Measurements from ENCODE around the gene PPP1R12C. TPM values are rescaled to one million over a fixed set of nuclear protein-coding genes. Genes with fewer than 3 reads are reported as not detected.
A peak's percentile ranks its signal among the peaks of the same experiment; 100 is the strongest.

The PPP1R12C gene
- total RNA-seq, 1 experiment from 2014 or later, result 110 TPM

DNA sequence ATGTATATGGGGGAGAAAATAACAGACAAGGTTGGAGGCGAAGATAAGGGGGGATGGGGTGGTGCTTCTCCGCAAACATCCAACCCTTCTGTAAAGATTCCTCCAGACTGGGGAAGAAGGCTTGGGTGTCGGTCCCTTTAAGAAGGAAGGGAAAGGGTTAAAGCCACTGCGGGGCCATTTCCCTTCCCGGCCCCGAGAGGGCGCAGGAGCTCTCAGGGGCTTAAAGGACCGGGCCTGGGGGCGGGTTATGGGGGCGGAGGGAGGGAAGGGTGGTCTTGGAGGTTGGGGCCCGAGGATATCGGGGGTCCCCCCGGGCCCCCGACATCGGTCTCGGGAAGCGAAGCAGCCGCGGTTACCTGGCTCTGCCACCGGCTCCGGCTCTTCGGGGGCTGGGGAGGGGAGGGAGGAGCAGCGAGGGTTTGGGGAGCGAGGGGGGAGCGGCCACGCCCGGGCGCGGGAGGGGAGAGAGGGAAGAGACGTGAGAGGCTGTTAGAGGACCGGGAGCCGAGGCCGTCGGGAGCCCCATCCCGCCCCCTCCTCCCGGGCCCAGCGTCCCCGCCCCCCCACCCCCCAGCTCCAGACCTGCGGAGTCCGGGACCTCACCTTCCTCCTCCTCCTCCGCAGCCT, 28.8 kb upstream of the PPP1R12C start:
- Histone ChIP-seq H3K27ac (no peak overlapping the region), H3K27me3 (ENCODE audit: insufficient read depth, low read depth) (peaks cover 4% of the 10 kb centered on the region; the same call in 1 of the 2 replicates), H3K9me3 (ENCODE audit: insufficient read depth, low read depth) (no peaks in the 10 kb centered on the region), H3K4me3 (peak overlapping the region; percentile 67), H3K4me2 (peak overlapping the region; percentile 80), H2AFZ (peak overlapping the region; percentile 85), H3K9me2 (ENCODE audit: insufficient read depth) (no peaks in the 10 kb centered on the region), H3K79me2 (ENCODE audit: low read depth) (no peaks in the 10 kb centered on the region), H4K20me1 (ENCODE audit: insufficient read depth) (no peaks in the 10 kb centered on the region), H3F3A (ENCODE audit: insufficient read depth, low read depth) (peaks cover 12% of the 10 kb centered on the region; the same call in 1 of the 2 replicates), H3K36me3 (ENCODE audit: low read depth) (no peaks in the 10 kb centered on the region), H3K4me1 (replicated peaks; ENCODE audit: insufficient read depth) (peaks cover 20% of the 10 kb centered on the region; the same call in 1 of the 2 replicates)
- ChIA-PET POLR2A (ENCODE audit: unreplicated experiment) (interaction anchor here (0.5 to 1.5 kb wide), 15 partner anchors 14 to 478 kb away, joined by 3 to 20 read pairs (median 6); partner anchors contain the start of genes HSPBP1, PPP1R12C, UBE2S and ZNF784), CTCF (interaction anchor here (0.6 to 2.9 kb wide), 13 partner anchors 10 to 716 kb away, joined by 3 to 47 read pairs (median 6); partner anchors contain the start of genes DNAAF3 and PPP6R1)
- TF ChIP-seq, protein P1, sequence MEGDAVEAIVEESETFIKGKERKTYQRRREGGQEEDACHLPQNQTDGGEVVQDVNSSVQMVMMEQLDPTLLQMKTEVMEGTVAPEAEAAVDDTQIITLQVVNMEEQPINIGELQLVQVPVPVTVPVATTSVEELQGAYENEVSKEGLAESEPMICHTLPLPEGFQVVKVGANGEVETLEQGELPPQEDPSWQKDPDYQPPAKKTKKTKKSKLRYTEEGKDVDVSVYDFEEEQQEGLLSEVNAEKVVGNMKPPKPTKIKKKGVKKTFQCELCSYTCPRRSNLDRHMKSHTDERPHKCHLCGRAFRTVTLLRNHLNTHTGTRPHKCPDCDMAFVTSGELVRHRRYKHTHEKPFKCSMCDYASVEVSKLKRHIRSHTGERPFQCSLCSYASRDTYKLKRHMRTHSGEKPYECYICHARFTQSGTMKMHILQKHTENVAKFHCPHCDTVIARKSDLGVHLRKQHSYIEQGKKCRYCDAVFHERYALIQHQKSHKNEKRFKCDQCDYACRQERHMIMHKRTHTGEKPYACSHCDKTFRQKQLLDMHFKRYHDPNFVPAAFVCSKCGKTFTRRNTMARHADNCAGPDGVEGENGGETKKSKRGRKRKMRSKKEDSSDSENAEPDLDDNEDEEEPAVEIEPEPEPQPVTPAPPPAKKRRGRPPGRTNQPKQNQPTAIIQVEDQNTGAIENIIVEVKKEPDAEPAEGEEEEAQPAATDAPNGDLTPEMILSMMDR (conservative IDR thresholded peaks at IDR 0.05), result peak; percentile 98
- no peak for TF ChIP-seq EZH2 (IDR thresholded peaks at IDR 0.05; ENCODE audit: low read depth)
- peak; percentile 59 to 83 for DNase-seq
- intact Hi-C loops (cut with micrococcal nuclease; ENCODE audit: unreplicated experiment), result loop anchor here (1.0 to 10.0 kb wide), 3 partner anchors 14 to 329 kb away; partner anchors contain the start of gene ZNF628
- BruUV-seq (replicated peaks), result no TSS peak

GRCh38 chr19:55145232-55145631, 27.8 kb upstream of the PPP1R12C start:
- Histone ChIP-seq H4K20me1 (ENCODE audit: insufficient read depth) (no peaks in the 10 kb centered on the region), H3F3A (ENCODE audit: insufficient read depth, low read depth) (peaks cover 12% of the 10 kb centered on the region; the same call in 1 of the 2 replicates), H3K4me1 (replicated peaks; ENCODE audit: insufficient read depth) (peaks cover 20% of the 10 kb centered on the region; the same call in 1 of the 2 replicates), H3K79me2 (ENCODE audit: low read depth) (no peaks in the 10 kb centered on the region), H3K36me3 (ENCODE audit: low read depth) (no peaks in the 10 kb centered on the region), H3K9me2 (ENCODE audit: insufficient read depth) (no peaks in the 10 kb centered on the region), H2AFZ (no peak overlapping the region), H3K27ac (no peak overlapping the region), H3K27me3 (ENCODE audit: insufficient read depth, low read depth) (peaks cover 4% of the 10 kb centered on the region; the same call in 1 of the 2 replicates), H3K9me3 (ENCODE audit: insufficient read depth, low read depth) (no peaks in the 10 kb centered on the region), H3K4me3 (no peak overlapping the region), H3K4me2 (peak overlapping the region; percentile 26)
- no peak for DNase-seq
- BruUV-seq (replicated peaks), result no TSS peak
- intact Hi-C loops (cut with micrococcal nuclease; ENCODE audit: unreplicated experiment), result loop anchor here (10.0 kb wide), 1 partner anchor 330 kb away; the partner anchor contains the start of gene ZNF628
- POLR2A ChIA-PET (ENCODE audit: unreplicated experiment), result no interaction called here
- CTCF ChIA-PET, result interaction anchor here (0.7 to 2.9 kb wide), 3 partner anchors 9 to 19 kb away, joined by 3 to 47 read pairs (median 8); no protein-coding TSS in a partner anchor
- TF ChIP-seq EZH2 (IDR thresholded peaks at IDR 0.05; ENCODE audit: low read depth), result no peak
- TF ChIP-seq, protein P1 (conservative IDR thresholded peaks at IDR 0.05), result no peak

GRCh38 chr19:55141696-55142095, 24.3 kb upstream of the PPP1R12C start:
- no peaks in the 10 kb centered on the region; the same call in 1 of the 2 replicates for H3K4me1 ChIP-seq (replicated peaks; ENCODE audit: insufficient read depth)
- ChIA-PET POLR2A (ENCODE audit: unreplicated experiment) (interaction anchor here (0.6 to 0.7 kb wide), 2 partner anchors 66 to 276 kb away, joined by 3 to 18 read pairs; no protein-coding TSS in a partner anchor), CTCF (interaction anchor here (1.0 to 1.6 kb wide), 4 partner anchors 19 to 276 kb away, joined by 3 to 16 read pairs (median 6); partner anchors contain the start of gene DNAAF3)
- H3K27ac ChIP-seq, result no peak overlapping the region
- H3K27me3 ChIP-seq (ENCODE audit: insufficient read depth, low read depth), result no peaks in the 10 kb centered on the region
- no peak overlapping the region for H2AFZ ChIP-seq
- H4K20me1 ChIP-seq (ENCODE audit: insufficient read depth), result no peaks in the 10 kb centered on the region
- H3K9me2 ChIP-seq (ENCODE audit: insufficient read depth), result no peaks in the 10 kb centered on the region
- H3K36me3 ChIP-seq (ENCODE audit: low read depth), result no peaks in the 10 kb centered on the region
- H3K4me2 ChIP-seq, result no peak overlapping the region
- BruUV-seq (replicated peaks), result no TSS peak
- TF ChIP-seq EZH2 (IDR thresholded peaks at IDR 0.05; ENCODE audit: low read depth), result no peak
- TF ChIP-seq, protein P1 (conservative IDR thresholded peaks at IDR 0.05), result no peak
- no peak for DNase-seq
- no peaks in the 10 kb centered on the region for H3K79me2 ChIP-seq (ENCODE audit: low read depth)
- intact Hi-C loops (cut with micrococcal nuclease; ENCODE audit: unreplicated experiment), result loop anchor here (1.0 to 10.0 kb wide), 4 partner anchors 277 to 490 kb away; partner anchors contain the start of gene ZNF628
- H3F3A ChIP-seq (ENCODE audit: insufficient read depth, low read depth), result peaks cover 12% of the 10 kb centered on the region; the same call in 1 of the 2 replicates
- H3K4me3 ChIP-seq, result no peak overlapping the region
- no peaks in the 10 kb centered on the region for H3K9me3 ChIP-seq (ENCODE audit: insufficient read depth, low read depth)

Data from PC-9 (cell line).